HUES64 (cell line): ENCODE results near the gene EYS.

Experiments
- H3K27ac ChIP-seq: 2 replicates; pipeline ENCODE4 v1.7.0; 2013; ENCODE audit warnings: low read depth, low read length, inconsistent platforms
- H3K27me3 ChIP-seq: 2 replicates; pipeline ENCODE4 v1.6.1; 2013; ENCODE audit warnings: mild to moderate bottlenecking, low read length; ENCODE audit not compliant: insufficient read depth
- H3K36me3 ChIP-seq: 2 replicates; pipeline ENCODE4 v1.6.1; 2013; ENCODE audit warnings: mild to moderate bottlenecking, low read length; ENCODE audit not compliant: insufficient read depth
- H3K4me1 ChIP-seq: 2 replicates; pipeline ENCODE4 v1.6.1; 2013; ENCODE audit warnings: mild to moderate bottlenecking, low read length, moderate library complexity; ENCODE audit not compliant: insufficient read depth
- H3K4me3 ChIP-seq: 2 replicates; pipeline ENCODE4 v1.5.1; 2013; ENCODE audit warnings: mild to moderate bottlenecking, low read length, moderate library complexity
- H3K9ac ChIP-seq: 2 replicates; pipeline ENCODE4 v1.6.1; 2013; ENCODE audit warnings: mild to moderate bottlenecking, low read depth, low read length
- H3K9me3 ChIP-seq: 2 replicates; pipeline ENCODE4 v1.6.1; 2013; ENCODE audit warnings: low read depth, low read length; ENCODE audit not compliant: insufficient read depth
- WGBS: fragments of 150-250, 120-280 bp; methylation state at CpG from one replicate; pipeline ENCODE4 v1.1.7; 2013; ENCODE audit warnings: missing lambda C conversion rate; 5-methylcytosine and 5-hydroxymethylcytosine counted together

Gene EYS

GRCh38 chr6:64100702-64101303 lies 1606.2 kb downstream of the EYS start:
- no peak overlapping the region for H3K9ac ChIP-seq
- 67% methylated on average over 2 of the region's 2 CpGs for WGBS
- no peaks in the 10 kb centered on the region for H3K27me3 ChIP-seq
- no peak overlapping the region for H3K27ac ChIP-seq
- H3K36me3 ChIP-seq: no peaks in the 10 kb centered on the region
- H3K9me3 ChIP-seq: peaks cover 5% of the 10 kb centered on the region; the same call in 1 of the 2 replicates
- H3K4me1 ChIP-seq: no peaks in the 10 kb centered on the region
- H3K4me3 ChIP-seq: no peak overlapping the region

GRCh38 chr6:64090352-64090751 lies 1616.7 kb downstream of the EYS start:
- WGBS: 83% methylated on average over 2 of the region's 2 CpGs

GRCh38 chr6:64085126-64085525 lies 1621.9 kb downstream of the EYS start:
- Histone ChIP-seq H3K27ac (no peak overlapping the region), H3K36me3 (no peaks in the 10 kb centered on the region), H3K27me3 (no peaks in the 10 kb centered on the region), H3K9me3 (no peaks in the 10 kb centered on the region), H3K4me1 (no peaks in the 10 kb centered on the region), H3K4me3 (no peak overlapping the region), H3K9ac (no peak overlapping the region)
- WGBS: 97% methylated on average over 10 of the region's 13 CpGs

More at GRCh38 chr6:64090352-64090751, 1616.7 kb downstream of the EYS start:
- Histone ChIP-seq H3K4me1 (no peaks in the 10 kb centered on the region), H3K9ac (no peak overlapping the region), H3K9me3 (no peaks in the 10 kb centered on the region), H3K36me3 (no peaks in the 10 kb centered on the region), H3K4me3 (no peak overlapping the region), H3K27ac (no peak overlapping the region), H3K27me3 (no peaks in the 10 kb centered on the region)

- Histone ChIP-seq H3K27me3 (no peaks in the 10 kb centered on the region), H3K9me3 (no peaks in the 10 kb centered on the region), H3K27ac (no peak overlapping the region), H3K4me1 (no peaks in the 10 kb centered on the region), H3K36me3 (no peaks in the 10 kb centered on the region), H3K9ac (no peak overlapping the region), H3K4me3 (no peak overlapping the region)
- 88% methylated on average over 1 of the region's 1 CpG for WGBS
These were observed 1622.8 kb downstream of the EYS start for GRCh38 chr6:64084185-64084663.

GRCh38 chr6:64083261-64083660 lies 1623.8 kb downstream of the EYS start:
- H3K9me3 ChIP-seq: no peaks in the 10 kb centered on the region
- H3K36me3 ChIP-seq: no peaks in the 10 kb centered on the region
- H3K4me1 ChIP-seq: no peaks in the 10 kb centered on the region
- no peaks in the 10 kb centered on the region for H3K27me3 ChIP-seq
- H3K27ac ChIP-seq: no peak overlapping the region
- no peak overlapping the region for H3K4me3 ChIP-seq
- no CpG with 5 or more reads among the region's 2 CpGs for WGBS
- H3K9ac ChIP-seq: no peak overlapping the region

GRCh38 chr6:64081453-64081852 lies 1625.6 kb downstream of the EYS start:
- H3K27ac ChIP-seq: no peak overlapping the region
- H3K9ac ChIP-seq: no peak overlapping the region
- H3K4me1 ChIP-seq: no peaks in the 10 kb centered on the region
- no peaks in the 10 kb centered on the region for H3K36me3 ChIP-seq
- H3K4me3 ChIP-seq: no peak overlapping the region
- 97% methylated on average over 1 of the region's 2 CpGs for WGBS
- H3K27me3 ChIP-seq: no peaks in the 10 kb centered on the region
- H3K9me3 ChIP-seq: no peaks in the 10 kb centered on the region

- Histone ChIP-seq H3K9ac (no peak overlapping the region), H3K27ac (no peak overlapping the region), H3K9me3 (no peaks in the 10 kb centered on the region), H3K4me1 (no peaks in the 10 kb centered on the region), H3K36me3 (no peaks in the 10 kb centered on the region), H3K4me3 (no peak overlapping the region), H3K27me3 (no peaks in the 10 kb centered on the region)
- 91% methylated on average over 1 of the region's 1 CpG for WGBS
These were observed 1632.0 kb downstream of the EYS start for GRCh38 chr6:64074981-64075380.

GRCh38 chr6:64072686-64073085 lies 1634.3 kb downstream of the EYS start:
- Histone ChIP-seq H3K9ac (no peak overlapping the region), H3K4me3 (no peak overlapping the region)
- WGBS: 100% methylated on average over 1 of the region's 1 CpG

GRCh38 chr6:64064919-64065318 lies 1642.1 kb downstream of the EYS start:
- H3K27me3 ChIP-seq: no peaks in the 10 kb centered on the region
- no peaks in the 10 kb centered on the region for H3K9me3 ChIP-seq
- H3K4me1 ChIP-seq: no peaks in the 10 kb centered on the region
- no peak overlapping the region for H3K4me3 ChIP-seq
- no peaks in the 10 kb centered on the region for H3K36me3 ChIP-seq
- no peak overlapping the region for H3K27ac ChIP-seq
- no peak overlapping the region for H3K9ac ChIP-seq
- WGBS: no CpG with 5 or more reads among the region's 1 CpG

More at GRCh38 chr6:64072686-64073085, 1634.3 kb downstream of the EYS start:
- Histone ChIP-seq H3K9me3 (no peaks in the 10 kb centered on the region), H3K36me3 (no peaks in the 10 kb centered on the region), H3K4me1 (no peaks in the 10 kb centered on the region), H3K27ac (no peak overlapping the region), H3K27me3 (no peaks in the 10 kb centered on the region)

- WGBS: 98% methylated on average over 4 of the region's 5 CpGs
- no peak overlapping the region for H3K4me3 ChIP-seq
These were observed 1643.9 kb downstream of the EYS start for GRCh38 chr6:64062960-64063683.

GRCh38 chr6:64054861-64055260 lies 1652.2 kb downstream of the EYS start:
- 92% methylated on average over 1 of the region's 1 CpG for WGBS
- Histone ChIP-seq H3K4me3 (no peak overlapping the region), H3K4me1 (no peaks in the 10 kb centered on the region), H3K36me3 (no peaks in the 10 kb centered on the region), H3K27ac (no peak overlapping the region), H3K27me3 (no peaks in the 10 kb centered on the region), H3K9me3 (no peaks in the 10 kb centered on the region), H3K9ac (no peak overlapping the region)

More at GRCh38 chr6:64062960-64063683, 1643.9 kb downstream of the EYS start:
- Histone ChIP-seq H3K27ac (no peak overlapping the region), H3K9ac (no peak overlapping the region), H3K9me3 (no peaks in the 10 kb centered on the region), H3K27me3 (no peaks in the 10 kb centered on the region), H3K4me1 (no peaks in the 10 kb centered on the region), H3K36me3 (no peaks in the 10 kb centered on the region)
